LNCAP (cell line): Measurements from ENCODE around the gene TIGD3.

Experiments
- CTCF ChIP-seq: fragments of 450-650 bp; IDR thresholded peaks from 2 replicates; pipeline ENCODE4 v1.5.1; 2017; ENCODE audit warnings: mild to moderate bottlenecking

Gene TIGD3

GRCh38 chr11:65354265-65355012 lies at the start of gene TIGD3:
Gene TIGD3 (plus strand): TSS chr11:65354751. CDS start chr11:65355809, 1,058 bp downstream.
- TF ChIP-seq CTCF, result no peak

GRCh38 chr11:65305501-65306268 lies 48.9 kb upstream of the TIGD3 start:
- no peak for TF ChIP-seq CTCF

GRCh38 chr11:65307298-65308229 lies 47.0 kb upstream of the TIGD3 start:
- no peak for TF ChIP-seq CTCF

GRCh38 chr11:65308281-65308891 lies 46.2 kb upstream of the TIGD3 start:
- no peak for TF ChIP-seq CTCF

GRCh38 chr11:65309006-65309405 lies 45.5 kb upstream of the TIGD3 start:
- no peak for TF ChIP-seq CTCF

GRCh38 chr11:65310215-65310614 lies 44.3 kb upstream of the TIGD3 start:
- TF ChIP-seq CTCF, result no peak

GRCh38 chr11:65310736-65311135 lies 43.8 kb upstream of the TIGD3 start:
- no peak for TF ChIP-seq CTCF
